ENCODE measurements around the gene SND1.

The SND1 gene

GRCh38 chr7:128019288-128019687 lies 367.3 kb downstream of the SND1 start:
- H3K4me3 ChIP-seq (replicated peaks; ENCODE audit: insufficient read depth, low read length), result no peak overlapping the region
- no peaks in the 10 kb centered on the region for H3K27me3 ChIP-seq (ENCODE audit: insufficient read depth, poor library complexity, severe bottlenecking)
- no peak for DNase-seq (ENCODE audit: low read depth in 1 of 2, low spot score in 1 of 2)
- no peak overlapping the region for H3K27ac ChIP-seq (replicated peaks)
- TF ChIP-seq CTCF (IDR thresholded peaks at IDR 0.05; ENCODE audit: insufficient read depth, low read length), result no peak
- TF ChIP-seq POLR2AphosphoS5 (IDR thresholded peaks at IDR 0.05; ENCODE audit: low read depth), result no peak
- TF ChIP-seq SPI1 (IDR thresholded peaks at IDR 0.05; ENCODE audit: borderline replicate concordance, low read depth), result no peak
- TF ChIP-seq GABPA (IDR thresholded peaks at IDR 0.05; ENCODE audit: low read depth), result no peak
- TF ChIP-seq REST (IDR thresholded peaks at IDR 0.05; ENCODE audit: insufficient replicate concordance, low read depth), result no peak

GRCh38 chr7:128020159-128020558 lies 368.2 kb downstream of the SND1 start:
- TF ChIP-seq CTCF (IDR thresholded peaks at IDR 0.05; ENCODE audit: insufficient read depth, low read length) (no peak), GABPA (IDR thresholded peaks at IDR 0.05; ENCODE audit: low read depth) (no peak), POLR2AphosphoS5 (IDR thresholded peaks at IDR 0.05; ENCODE audit: low read depth) (no peak), SPI1 (IDR thresholded peaks at IDR 0.05; ENCODE audit: borderline replicate concordance, low read depth) (no peak), REST (IDR thresholded peaks at IDR 0.05; ENCODE audit: insufficient replicate concordance, low read depth) (no peak)
- DNase-seq (ENCODE audit: low read depth in 1 of 2, low spot score in 1 of 2), result peak in 1 of 2 experiments; percentile 18
- no peak overlapping the region for H3K27ac ChIP-seq (replicated peaks)

GRCh38 chr7:128021366-128021765 lies 369.4 kb downstream of the SND1 start:
- Histone ChIP-seq H3K4me3 (replicated peaks; ENCODE audit: insufficient read depth, low read length) (no peak overlapping the region), H3K27ac (replicated peaks) (no peak overlapping the region), H3K27me3 (ENCODE audit: insufficient read depth, poor library complexity, severe bottlenecking) (no peaks in the 10 kb centered on the region)
- TF ChIP-seq GABPA (IDR thresholded peaks at IDR 0.05; ENCODE audit: low read depth) (no peak), REST (IDR thresholded peaks at IDR 0.05; ENCODE audit: insufficient replicate concordance, low read depth) (no peak), CTCF (IDR thresholded peaks at IDR 0.05; ENCODE audit: insufficient read depth, low read length) (no peak), SPI1 (IDR thresholded peaks at IDR 0.05; ENCODE audit: borderline replicate concordance, low read depth) (no peak), POLR2AphosphoS5 (IDR thresholded peaks at IDR 0.05; ENCODE audit: low read depth) (no peak)
- no peak for DNase-seq (ENCODE audit: low read depth in 1 of 2, low spot score in 1 of 2)

More at GRCh38 chr7:128020159-128020558, 368.2 kb downstream of the SND1 start:
- H3K4me3 ChIP-seq (replicated peaks; ENCODE audit: insufficient read depth, low read length), result no peak overlapping the region
- no peaks in the 10 kb centered on the region for H3K27me3 ChIP-seq (ENCODE audit: insufficient read depth, poor library complexity, severe bottlenecking)

Measured in HL-60 (cell line).